Spleen (tissue), 11 donors: Measurements from ENCODE around the gene CD69. TPM values are rescaled to one million over a fixed set of nuclear protein-coding genes. Genes with fewer than 3 reads are reported as not detected.

Experiments
- DNase-seq: peaks from one replicate; pipeline ENCODE4 v3.0.0-alpha.2; 2020
- H3K27ac ChIP-seq, 8 donors: fragments of 200-600 bp; sonication (generic) in 7 of 8; 1 replicate in 4 of 8; 2 replicates in 4 of 8; pipeline versions ENCODE4 v1.5.0 to v1.8.0; 2016 to 2021; ENCODE audit warnings: inconsistent platforms in 4 of 8, mild to moderate bottlenecking in 4 of 8, moderate library complexity in 1 of 8
- H3K27me3 ChIP-seq, 7 donors: fragments of 200-600 bp; sonication (generic) in 6 of 7; replicated peaks in 1 of 7; 1 replicate in 4 of 7; 2 replicates in 3 of 7; pipeline versions ENCODE4 v1.5.0 to v1.8.0; 2016 to 2021; ENCODE audit warnings: inconsistent platforms in 3 of 7, mild to moderate bottlenecking in 1 of 7
- H3K36me3 ChIP-seq, 6 donors: fragments of 200-600 bp; sonication (generic) in 5 of 6; 1 replicate in 4 of 6; 2 replicates in 2 of 6; pipeline versions ENCODE4 v1.5.0 to v1.8.0; 2016 to 2021; ENCODE audit warnings: inconsistent platforms in 2 of 6
- H3K4me1 ChIP-seq, 6 donors: fragments of 200-600 bp; sonication (generic) in 5 of 6; 1 replicate in 3 of 6; 2 replicates in 3 of 6; pipeline versions ENCODE4 v1.5.0 to v1.8.0; 2016 to 2021; ENCODE audit warnings: inconsistent platforms in 3 of 6
- H3K4me3 ChIP-seq, 8 donors: fragments of 200-600 bp; sonication (generic) in 7 of 8; 1 replicate in 4 of 8; 2 replicates in 4 of 8; pipeline versions ENCODE4 v1.5.0 to v1.8.0; 2016 to 2021; ENCODE audit warnings: inconsistent platforms in 4 of 8, mild to moderate bottlenecking in 4 of 8, moderate library complexity in 2 of 8
- H3K9me3 ChIP-seq, 8 donors: fragments of 200-600 bp; sonication (generic) in 7 of 8; 1 replicate in 4 of 8; 2 replicates in 4 of 8; pipeline versions ENCODE4 v1.5.0 to v1.8.0; 2016 to 2021; ENCODE audit warnings: inconsistent platforms in 4 of 8
- POLR2A ChIP-seq, 3 donors: fragments of 450-650 bp; IDR thresholded peaks; one replicate each; pipeline ENCODE4 v1.5.1; 2017; ENCODE audit warnings: antibody characterized with exemption in 3 of 3, mild to moderate bottlenecking in 1 of 3
- POLR2AphosphoS5 ChIP-seq, 3 donors: sonication (generic); formaldehyde crosslinking; IDR thresholded peaks; one replicate each; pipeline ENCODE4 v1.5.1; 2017; ENCODE audit warnings: antibody characterized with exemption in 3 of 3
- WGBS, 5 donors: extraction: QIAGEN DNeasy Blood & Tissue Kit in 3 of 5; methylation state at CpG; one replicate each; pipeline versions ENCODE4 v1.1.5 to v1.1.7; 2013 to 2018; 5-methylcytosine and 5-hydroxymethylcytosine counted together
- intact Hi-C: fragments of 100-400 bp; cut with DNase I; formaldehyde crosslinking; loops from one replicate; pipeline ENCODE4 v1.15.0; 2023; ENCODE audit warnings: low total_unique reads
- polyA plus RNA-seq, 3 donors: library from polyadenylated mRNA; stranded (reverse); fragments of 200-250 nt; gene quantifications; one replicate each; pipeline ENCODE4 v1.2.1, GENCODE V29; 2013
- total RNA-seq, 7 donors: library from RNA; depleted of rRNA in 3 of 7; stranded (reverse); fragments of >200 nt in 3 of 7; fragmentation: NEBNext Ultra II Directional in 4 of 7; extraction: Animal tissue kit (Norgen Biotek cat#: 25700) in 4 of 7; gene quantifications; one replicate each; pipeline versions ENCODE4 v1.1.0 to v1.2.1, GENCODE V29; 2016 to 2021
- TF ChIP-seq, protein P1 (sequence below), 11 experiments: fragments of 200-600 bp in 7 of 11; fragments of 450-650 bp in 4 of 11; sonication (generic) in 4 of 11; IDR thresholded peaks in 8 of 11; conservative IDR thresholded peaks in 3 of 11; 1 replicate in 7 of 11; 2 replicates in 4 of 11; pipeline versions ENCODE4 v1.4.0 to v1.8.0; 2016 to 2021; ENCODE audit warnings: antibody characterized with exemption in 11 of 11, inconsistent platforms in 4 of 11, mild to moderate bottlenecking in 1 of 11
- donor health status: healthy with polysubstance abuse.
- donor health status: DM: no; HTN: no; CAD: no; lungs with moderate emphysema.
- donor health status: DM: no; HTN: no; CAD: no.
- donor health status: Bipolar disorder and iron deficiency.
- donor health status: healthy.
- donor health status: DM: no; HTN: no; CAD: no.
- donor health status: DM: yes; HTN: yes; CAD: no.

CD69 gene
- total and polyA plus RNA-seq, 10 donors, result 29.5 to 123 (median 62.1) TPM

DNA sequence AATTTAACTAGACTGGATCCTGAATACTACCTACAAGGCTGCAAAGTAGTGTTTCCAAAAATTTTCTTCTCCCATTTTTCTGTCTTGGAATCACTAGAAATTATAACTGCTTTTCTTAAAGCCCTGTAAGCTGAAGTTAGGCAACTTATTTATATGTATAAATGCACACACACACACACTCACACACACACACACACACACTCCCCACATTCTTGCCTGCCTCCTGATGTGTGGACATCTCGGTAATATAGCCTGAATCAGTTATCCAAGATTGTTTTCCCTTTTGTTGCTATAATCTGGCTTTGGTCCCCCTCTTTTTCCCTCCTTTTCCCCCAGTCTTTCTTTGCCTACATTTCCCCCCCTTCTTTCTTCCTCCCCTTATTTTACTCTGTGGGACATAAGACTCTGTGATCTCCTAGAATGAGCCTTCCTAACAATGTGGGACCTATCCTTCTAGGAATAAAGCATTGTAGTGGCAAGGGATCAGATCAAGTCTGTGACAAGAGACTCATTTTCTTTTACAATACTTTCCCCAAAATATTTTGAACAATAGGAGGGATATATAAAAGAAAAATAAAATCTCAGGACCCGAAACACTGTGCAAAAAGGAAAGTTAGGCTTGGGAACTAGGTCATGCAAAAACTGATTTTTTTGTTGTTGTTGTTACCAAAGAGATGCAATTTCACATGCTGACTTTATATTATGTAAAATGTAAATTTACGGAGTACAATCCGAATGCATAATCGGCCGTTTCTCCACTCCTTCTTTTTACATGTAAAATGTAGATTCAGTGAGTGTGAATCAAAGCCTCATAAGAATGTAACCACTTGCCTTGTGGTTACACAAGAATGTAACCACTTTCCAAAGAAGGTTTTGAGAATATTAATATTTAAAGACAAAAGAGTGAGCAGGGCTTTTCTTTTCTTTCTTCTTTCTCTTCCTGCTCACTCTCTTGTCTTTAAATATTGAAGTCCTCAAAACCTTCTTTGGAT is 26.3 kb upstream of the CD69 start:
- intact Hi-C loops, result no loop called here
- DNase-seq, result no peak
- Histone ChIP-seq H3K27ac (no peak overlapping the region), H3K4me3 (no peak overlapping the region), H3K36me3 (no peaks in the 10 kb centered on the region), H3K27me3 (no peaks in the 10 kb centered on the region), H3K9me3 (peaks cover 0 to 10% (median 0%) of the 10 kb centered on the region in 8 donors), H3K4me1 (no peaks in the 10 kb centered on the region)
- TF ChIP-seq POLR2A (IDR thresholded peaks at IDR 0.05), result no peak
- TF ChIP-seq, protein P1, sequence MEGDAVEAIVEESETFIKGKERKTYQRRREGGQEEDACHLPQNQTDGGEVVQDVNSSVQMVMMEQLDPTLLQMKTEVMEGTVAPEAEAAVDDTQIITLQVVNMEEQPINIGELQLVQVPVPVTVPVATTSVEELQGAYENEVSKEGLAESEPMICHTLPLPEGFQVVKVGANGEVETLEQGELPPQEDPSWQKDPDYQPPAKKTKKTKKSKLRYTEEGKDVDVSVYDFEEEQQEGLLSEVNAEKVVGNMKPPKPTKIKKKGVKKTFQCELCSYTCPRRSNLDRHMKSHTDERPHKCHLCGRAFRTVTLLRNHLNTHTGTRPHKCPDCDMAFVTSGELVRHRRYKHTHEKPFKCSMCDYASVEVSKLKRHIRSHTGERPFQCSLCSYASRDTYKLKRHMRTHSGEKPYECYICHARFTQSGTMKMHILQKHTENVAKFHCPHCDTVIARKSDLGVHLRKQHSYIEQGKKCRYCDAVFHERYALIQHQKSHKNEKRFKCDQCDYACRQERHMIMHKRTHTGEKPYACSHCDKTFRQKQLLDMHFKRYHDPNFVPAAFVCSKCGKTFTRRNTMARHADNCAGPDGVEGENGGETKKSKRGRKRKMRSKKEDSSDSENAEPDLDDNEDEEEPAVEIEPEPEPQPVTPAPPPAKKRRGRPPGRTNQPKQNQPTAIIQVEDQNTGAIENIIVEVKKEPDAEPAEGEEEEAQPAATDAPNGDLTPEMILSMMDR (IDR thresholded peaks at IDR 0.05 in 8 of 11, conservative IDR thresholded peaks at IDR 0.05 in 3 of 11), result no peak
- TF ChIP-seq POLR2AphosphoS5 (IDR thresholded peaks at IDR 0.05), result no peak
- 85 to 91% (median 88%) methylated on average over 6 of the region's 6 CpGs for WGBS, 5 donors

DNA sequence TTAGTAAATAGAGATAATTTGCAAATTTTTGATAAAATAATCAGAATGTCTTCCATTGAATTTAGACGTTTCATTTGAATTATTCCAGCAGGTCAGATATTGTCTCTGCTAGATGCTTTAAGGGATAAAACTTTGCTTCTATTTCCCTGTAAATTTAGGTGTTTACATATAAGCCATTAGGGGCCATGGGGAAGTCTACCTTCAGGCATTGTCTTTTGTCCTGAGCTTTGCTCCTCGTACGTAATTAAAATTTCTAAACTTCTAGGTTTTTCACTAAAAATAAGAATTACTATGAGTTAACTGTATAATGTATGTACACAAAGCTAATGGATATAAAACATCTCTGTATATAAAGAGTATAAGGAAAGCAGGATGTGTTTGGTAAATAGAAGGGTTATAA is 24.1 kb upstream of the CD69 start:
- TF ChIP-seq, protein P1 (IDR thresholded peaks at IDR 0.05 in 8 of 11, conservative IDR thresholded peaks at IDR 0.05 in 3 of 11), result no peak
- TF ChIP-seq POLR2A (IDR thresholded peaks at IDR 0.05) (no peak), POLR2AphosphoS5 (IDR thresholded peaks at IDR 0.05) (no peak)
- DNase-seq, result no peak
- H3K36me3 ChIP-seq, result no peaks in the 10 kb centered on the region
- H3K4me3 ChIP-seq, result no peak overlapping the region
- H3K27me3 ChIP-seq, result no peaks in the 10 kb centered on the region
- intact Hi-C loops, result no loop called here
- no peak overlapping the region for H3K27ac ChIP-seq
- peaks cover 0 to 1% (median 0%) of the 10 kb centered on the region in 6 donors for H3K4me1 ChIP-seq
- H3K9me3 ChIP-seq, result peaks cover 0 to 2% (median 0%) of the 10 kb centered on the region in 8 donors
- WGBS, 5 donors, result 66 to 91% (median 74%) methylated on average over 3 of the region's 3 CpGs

DNA sequence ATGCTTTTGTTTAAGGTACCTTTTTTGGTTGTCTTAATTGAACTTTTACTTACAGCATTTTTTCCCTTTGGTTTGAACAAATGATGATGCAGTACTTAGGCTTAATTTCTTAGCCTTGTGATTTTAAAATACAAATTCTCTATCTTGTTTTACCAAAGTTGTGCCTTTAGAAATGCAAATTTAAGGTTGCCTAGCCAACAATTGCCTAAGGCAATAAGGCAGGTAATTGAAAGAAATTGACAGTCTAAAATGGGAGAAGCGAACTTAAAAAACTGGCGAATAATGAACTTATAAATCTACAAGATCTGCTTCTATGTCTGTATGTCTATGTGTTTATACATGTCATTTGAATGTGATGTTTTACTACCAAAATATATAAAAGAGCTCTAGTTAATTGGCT is 23.6 kb upstream of the CD69 start:
- Histone ChIP-seq H3K27ac (no peak overlapping the region), H3K4me1 (peaks cover 0 to 5% (median 1%) of the 10 kb centered on the region in 6 donors), H3K36me3 (no peaks in the 10 kb centered on the region), H3K4me3 (no peak overlapping the region), H3K9me3 (no peaks in the 10 kb centered on the region), H3K27me3 (no peaks in the 10 kb centered on the region)
- intact Hi-C loops, result no loop called here
- TF ChIP-seq, protein P1 (IDR thresholded peaks at IDR 0.05 in 8 of 11, conservative IDR thresholded peaks at IDR 0.05 in 3 of 11), result no peak
- TF ChIP-seq POLR2A (IDR thresholded peaks at IDR 0.05) (no peak), POLR2AphosphoS5 (IDR thresholded peaks at IDR 0.05) (no peak)
- no peak for DNase-seq
- 92 to 98% (median 97%) methylated on average over 2 of the region's 2 CpGs for WGBS, 5 donors
